CD4-positive, alpha-beta T cell treated with Interleukin-4 for 4 hours (primary cell): ENCODE data around the gene TOMM40L.
"Not testable (repeated sequence)": the region's sequence is repeated elsewhere in the genome, so short reads cannot be mapped to it uniquely, and the experiment has no call there.

ENCODE experiments used
- DNase-seq: peaks from one replicate; pipeline ENCODE4 v3.0.0-alpha.2; 2020

TOMM40L gene

GRCh38 chr1:161222175-161223019 lies 3.5 kb upstream of the TOMM40L start:
- no peak for DNase-seq

DNA sequence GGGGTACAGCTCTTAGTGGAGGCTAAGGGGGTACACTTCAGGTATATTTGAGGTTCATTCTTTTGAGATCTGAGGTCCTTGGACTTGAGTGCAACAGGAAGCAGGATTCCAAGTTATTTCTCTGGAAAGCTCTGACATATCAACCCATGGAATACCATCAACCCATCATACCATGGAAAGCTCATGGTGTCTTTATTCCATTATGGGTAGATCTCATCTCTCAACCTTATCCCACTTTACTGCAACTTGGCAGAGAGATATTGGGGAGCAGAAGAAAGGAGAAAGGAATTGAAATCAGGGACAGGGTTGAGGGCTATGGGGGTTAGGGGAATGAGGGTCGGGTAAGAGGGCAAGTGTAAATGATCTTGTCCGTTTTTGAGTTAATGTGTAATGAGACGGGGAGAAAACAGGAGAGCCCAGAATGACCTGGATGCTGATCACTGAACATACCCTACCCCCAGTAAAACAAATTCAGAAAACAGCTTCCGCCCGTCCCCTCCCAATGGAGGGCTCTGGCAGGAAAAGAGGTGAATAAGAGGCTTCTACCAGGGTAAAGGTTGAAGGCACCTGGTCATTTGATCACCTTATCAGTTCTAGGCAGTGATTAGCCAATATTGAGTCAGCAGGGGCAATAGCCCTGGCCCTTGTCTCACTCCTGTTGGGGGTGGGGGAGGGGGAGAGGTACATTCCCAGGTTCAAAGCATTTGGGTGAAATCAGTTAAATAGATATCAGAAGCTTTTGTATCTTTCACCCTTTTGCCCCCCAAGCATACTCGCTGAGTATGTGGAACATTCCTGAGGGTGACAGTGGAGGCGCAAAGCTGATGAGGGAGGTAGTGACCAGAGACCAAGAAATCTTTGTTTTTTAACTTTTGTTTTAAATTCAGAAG lies 1.8 kb upstream of the TOMM40L start:
- no peak for DNase-seq

- not testable (repeated sequence) for DNase-seq
Observed at GRCh38 chr1:161224695-161225087, 1.2 kb upstream of the TOMM40L start.

- DNase-seq = no peak
Observed at GRCh38 chr1:161225178-161225533, 704 bp upstream of the TOMM40L start.

- DNase-seq = no peak
Observed at GRCh38 chr1:161226320-161226711, 456 bp downstream of the TOMM40L start.

DNA sequence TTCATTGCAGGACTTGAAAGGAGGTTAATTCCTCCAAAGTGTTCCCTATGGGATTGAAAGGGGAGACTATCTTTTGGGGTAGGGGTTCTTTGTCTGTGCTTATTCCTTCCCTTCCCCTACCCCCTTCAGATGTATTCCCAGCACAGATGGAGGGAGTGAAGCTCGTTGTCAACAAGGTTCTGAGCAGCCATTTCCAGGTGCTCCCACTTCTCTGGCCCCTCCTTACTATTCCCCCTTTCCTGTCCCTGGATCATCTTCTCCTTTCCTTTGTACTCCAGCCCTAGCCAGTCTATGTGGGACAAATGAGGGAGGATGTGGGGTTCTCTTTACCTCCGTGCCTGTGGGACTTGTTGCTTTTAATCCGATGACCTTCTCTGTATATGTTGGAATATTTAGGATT lies 899 bp downstream of the TOMM40L start:
- no peak for DNase-seq

DNA sequence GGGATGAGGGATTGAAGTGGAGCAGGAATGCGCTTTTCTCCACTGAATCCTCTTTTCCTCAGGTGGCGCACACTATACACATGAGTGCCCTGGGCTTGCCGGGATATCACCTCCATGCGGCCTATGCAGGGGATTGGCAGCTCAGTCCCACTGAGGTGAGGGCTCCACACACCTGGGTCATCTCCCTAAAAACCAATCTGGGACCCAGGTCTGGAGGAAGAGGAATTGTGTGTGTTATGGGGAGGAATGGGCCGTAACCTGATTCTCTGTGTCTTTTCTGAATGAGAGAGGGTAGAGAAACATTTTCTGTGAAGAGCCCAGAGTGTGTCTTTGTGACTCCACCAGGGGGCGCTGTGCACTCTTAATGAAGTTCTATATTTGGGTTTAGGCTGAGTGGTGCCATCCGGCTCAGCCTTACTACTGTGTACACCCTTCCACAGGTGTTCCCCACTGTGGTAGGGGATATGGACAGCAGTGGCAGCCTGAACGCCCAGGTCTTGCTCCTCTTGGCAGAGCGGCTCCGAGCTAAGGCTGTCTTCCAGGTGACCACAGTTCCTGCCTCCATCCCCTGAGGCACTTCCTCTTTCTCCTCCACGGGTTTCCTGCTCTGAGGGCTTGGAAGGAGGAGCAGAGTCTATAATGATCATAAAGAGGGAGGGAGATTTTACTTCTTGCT lies 1.5 kb downstream of the TOMM40L start:
- peak; percentile 88 for DNase-seq

DNA sequence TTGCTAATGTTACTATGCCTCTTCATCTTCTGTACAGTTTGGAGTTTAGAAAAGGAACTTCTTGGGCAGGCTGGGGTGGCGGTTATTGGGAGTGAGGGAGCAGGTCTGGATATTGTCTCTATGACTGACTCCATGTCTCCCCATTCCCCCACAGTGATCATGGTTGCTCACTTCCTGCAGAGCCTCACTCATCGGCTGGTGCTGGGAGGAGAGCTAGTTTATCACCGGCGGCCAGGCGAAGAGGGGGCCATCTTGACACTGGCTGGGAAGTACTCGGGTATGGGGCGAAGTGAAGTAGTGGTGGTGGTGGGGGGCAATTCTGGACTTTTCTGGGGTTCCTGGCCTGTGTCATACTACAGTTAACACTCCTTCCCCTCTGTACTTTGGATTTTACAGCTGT lies 2.2 kb downstream of the TOMM40L start:
- no peak for DNase-seq

DNA sequence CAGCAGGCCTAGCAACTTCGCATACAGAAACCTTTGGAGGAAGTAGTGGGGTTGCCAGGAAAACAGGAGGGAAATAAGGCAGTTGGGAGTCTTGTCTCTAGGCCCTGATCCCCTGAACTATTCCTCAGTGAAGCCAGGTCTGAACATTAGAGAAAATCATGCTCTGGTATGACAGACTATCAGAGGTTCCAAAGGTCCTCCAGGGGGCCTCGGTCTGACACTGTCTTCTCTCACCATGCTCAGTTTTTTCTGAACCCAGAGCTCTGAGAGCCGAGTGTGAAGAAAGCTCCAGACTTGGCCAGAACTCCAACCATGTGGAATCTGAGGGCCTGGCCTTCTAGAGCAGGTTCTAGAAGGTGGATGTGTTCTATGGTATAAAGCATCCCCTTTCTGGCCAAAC lies 4.0 kb downstream of the TOMM40L start:
- DNase-seq = no peak

DNA sequence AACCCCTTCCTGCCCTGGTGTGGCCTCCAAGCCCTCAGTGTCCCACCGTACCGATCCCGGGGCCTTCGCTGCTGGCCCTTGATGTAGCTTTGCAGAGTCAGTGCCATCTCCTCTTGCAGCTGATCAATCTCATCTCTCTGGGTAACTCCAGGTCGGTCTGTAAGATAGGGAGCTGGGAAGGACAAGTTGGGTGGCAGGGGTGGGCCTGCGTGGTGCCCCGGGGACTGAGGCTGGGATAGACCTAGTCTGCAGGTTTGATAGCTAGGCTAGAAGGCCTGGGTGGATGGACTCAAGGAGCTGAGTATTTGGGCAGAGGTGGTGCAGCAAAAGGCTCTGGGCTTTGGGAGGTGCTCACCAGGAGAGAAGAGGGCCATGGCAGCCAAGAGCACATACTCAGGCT lies 4.9 kb downstream of the TOMM40L start:
- DNase-seq = no peak

DNA sequence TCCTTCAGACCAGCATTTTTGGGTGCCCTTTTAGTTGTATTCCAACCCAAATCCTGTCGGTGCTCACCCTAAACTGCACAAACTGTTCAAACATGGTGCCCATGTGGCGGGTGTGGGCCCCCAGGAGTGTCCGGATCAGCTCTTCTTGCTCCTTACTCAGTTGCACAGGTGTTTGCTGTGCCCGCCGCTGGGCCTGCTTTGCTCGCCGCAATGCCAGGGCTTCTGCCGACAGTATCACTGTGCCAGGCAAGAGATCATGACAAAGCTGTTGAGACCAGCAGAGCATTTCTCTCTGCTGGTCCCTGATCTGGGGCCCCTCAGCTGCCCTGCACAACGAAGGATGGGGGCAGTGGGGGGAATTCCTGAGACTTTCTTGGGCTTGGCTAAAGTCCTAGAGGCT lies 7.2 kb downstream of the TOMM40L start:
- no peak for DNase-seq

DNA sequence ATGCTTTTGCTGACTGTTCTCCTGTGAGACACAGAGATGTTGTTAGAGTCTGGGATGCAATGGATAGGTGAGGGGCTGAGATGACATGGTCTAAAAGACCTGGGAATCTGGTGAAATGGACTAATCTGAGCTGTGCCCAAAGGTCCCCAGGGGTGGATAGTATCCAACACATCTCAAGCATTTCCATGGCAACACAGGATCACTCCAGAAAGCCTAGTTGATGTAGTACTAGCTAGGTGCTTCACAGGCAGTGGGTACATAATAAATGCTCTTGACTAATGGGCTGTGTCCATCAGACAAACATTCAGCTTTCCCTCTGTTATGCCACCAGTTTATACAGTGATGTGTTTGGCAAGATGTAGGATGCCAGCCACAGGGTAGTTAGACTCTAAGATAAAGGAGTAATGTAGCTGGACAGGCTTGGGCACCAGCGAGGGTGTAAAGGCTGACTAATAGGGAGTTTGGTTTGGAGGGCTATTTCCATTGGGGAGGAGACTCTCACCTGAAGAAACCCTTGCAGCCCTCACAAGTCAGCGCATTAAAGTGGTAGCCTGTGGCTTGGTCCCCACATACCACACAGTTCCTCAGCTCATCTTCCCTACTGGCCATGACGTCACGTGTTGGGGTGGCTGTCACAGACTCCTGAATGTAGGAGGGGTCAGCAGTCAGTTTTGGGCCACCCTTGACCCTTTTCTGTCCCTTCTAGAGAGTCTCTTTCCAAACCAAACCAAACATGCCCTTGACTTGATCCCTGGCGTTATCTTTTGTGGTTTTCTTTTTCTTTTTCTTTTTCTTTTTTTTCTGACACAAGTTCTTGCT lies 10.3 kb downstream of the TOMM40L start:
- no peak for DNase-seq

DNA sequence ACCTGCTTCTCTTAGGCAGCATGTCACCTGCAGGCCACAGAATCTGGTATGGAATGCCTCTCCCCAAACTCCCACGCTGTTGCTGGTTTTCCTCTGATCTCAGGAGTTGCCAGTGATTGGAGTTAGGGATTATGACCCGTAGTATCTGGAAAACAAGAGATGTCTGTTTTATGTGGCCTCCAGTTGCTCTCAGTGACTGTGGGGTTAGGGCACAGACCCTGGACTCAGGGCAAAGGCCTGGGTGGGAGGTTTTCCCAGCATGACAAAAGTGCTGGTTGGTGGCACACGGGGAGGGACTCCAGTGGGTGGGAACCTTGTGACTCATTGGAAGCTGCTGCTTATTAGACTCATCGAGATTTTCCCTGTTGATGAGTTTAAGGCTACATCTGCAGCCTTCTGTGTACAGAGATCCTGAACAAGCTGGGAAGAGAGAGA lies 12.2 kb downstream of the TOMM40L start, which contains the start of gene NR1I3:
Gene NR1I3, minus strand, starts transcription at position 165 of the 435 bp plus-strand sequence. CDS start 1,638 bp downstream, outside the sequence.
- DNase-seq = no peak

DNA sequence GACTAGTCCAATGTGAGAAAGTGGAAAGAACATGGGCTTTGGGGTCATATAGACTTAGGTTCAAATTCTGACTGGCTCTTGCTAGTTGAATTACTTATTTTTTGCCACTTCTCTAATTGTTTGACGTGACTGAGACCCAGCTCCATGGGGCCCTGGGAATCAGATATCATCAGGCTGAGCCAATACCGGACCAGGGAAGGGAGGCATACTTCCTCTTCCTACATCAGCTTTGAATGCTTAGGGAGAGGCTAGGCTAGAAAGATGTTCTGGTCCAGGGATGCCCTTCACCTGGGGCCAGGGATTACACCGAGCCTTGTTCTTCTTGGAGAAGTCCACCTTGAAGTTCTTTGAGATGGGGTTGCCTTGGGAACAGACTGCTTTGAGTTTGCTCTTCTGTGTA lies 15.8 kb downstream of the TOMM40L start:
- no peak for DNase-seq

DNA sequence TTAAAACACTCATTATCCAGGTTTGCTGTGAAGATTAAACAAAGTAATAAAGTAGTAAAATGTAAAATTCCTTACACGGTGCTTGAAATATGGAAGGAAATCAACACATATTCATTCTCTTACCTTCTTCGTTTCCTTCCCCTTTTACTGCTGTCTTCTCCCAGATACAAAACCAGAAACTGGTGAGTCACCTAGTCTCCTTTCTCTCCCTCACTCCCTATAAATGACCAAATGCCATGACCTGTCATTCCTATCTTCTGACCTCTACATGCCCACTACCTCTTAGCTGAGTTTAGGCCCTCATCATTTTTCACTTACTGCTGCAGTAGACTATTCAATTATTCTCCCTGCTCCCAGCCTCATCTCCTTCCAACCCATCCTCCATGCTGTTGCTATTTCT lies 16.5 kb downstream of the TOMM40L start:
- DNase-seq = no peak

- DNase-seq = no peak
Observed at GRCh38 chr1:161244888-161245287, 19.0 kb downstream of the TOMM40L start.

DNA sequence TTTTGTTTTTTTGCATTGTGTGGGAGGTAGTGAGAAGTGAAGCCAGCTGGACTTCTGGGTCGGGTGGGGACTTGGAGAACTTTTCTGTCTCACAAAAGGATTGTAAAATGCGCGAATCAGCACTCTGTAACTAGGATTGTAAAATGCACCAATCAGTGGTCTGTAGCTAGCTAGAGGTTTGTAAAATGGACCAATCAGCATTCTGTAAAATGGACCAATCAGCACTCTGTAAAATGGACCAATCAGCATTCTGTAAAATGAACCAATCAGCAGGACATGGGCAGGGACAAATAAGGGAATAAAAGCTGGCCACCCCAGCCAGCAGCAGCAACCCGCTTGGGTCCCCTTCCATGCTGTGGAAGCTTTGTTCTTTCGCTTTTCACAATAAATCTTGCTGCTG lies 24.2 kb downstream of the TOMM40L start:
- not testable (repeated sequence) for DNase-seq

- no peak for DNase-seq
Observed at GRCh38 chr1:161250829-161251228, 25.0 kb downstream of the TOMM40L start.

DNA sequence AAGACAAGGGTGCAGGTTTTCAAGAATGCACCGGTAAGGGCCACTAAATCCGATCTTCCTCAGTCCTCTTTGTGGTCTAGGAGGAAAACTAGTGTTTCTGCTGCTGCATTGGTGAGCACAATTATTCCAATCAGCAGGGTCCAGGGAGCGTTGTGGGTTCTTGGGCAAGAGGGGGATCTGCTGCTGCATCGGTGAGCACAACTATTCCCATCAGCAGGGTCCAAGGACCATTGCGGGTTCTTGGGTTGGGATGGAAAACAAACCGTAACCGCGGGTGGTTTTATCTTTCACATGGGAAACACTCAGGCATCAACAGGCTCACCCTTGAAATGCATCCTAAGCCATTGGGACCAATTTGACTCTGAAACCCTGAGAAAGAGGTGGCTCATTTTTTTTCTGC lies 25.7 kb downstream of the TOMM40L start:
- DNase-seq = no peak

DNA sequence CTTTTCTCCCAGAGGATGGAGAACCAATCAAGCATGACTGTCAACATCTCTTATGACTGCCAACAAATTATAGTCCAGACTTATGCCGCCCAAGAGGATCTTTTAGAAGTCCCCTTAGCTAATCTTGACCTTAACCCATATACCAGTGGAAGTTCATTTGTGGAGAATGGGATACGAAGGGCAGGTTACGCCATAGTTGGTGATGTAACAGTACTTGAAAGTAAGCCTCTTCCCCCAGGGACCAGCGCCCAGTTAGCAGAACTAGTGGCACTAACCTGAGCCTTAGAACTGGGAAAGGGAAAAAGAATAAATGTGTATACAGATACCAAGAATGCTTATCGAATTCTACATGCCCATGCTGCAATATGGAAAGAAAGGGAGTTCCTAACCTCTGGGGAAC lies 29.4 kb downstream of the TOMM40L start:
- DNase-seq = not testable (repeated sequence)

DNA sequence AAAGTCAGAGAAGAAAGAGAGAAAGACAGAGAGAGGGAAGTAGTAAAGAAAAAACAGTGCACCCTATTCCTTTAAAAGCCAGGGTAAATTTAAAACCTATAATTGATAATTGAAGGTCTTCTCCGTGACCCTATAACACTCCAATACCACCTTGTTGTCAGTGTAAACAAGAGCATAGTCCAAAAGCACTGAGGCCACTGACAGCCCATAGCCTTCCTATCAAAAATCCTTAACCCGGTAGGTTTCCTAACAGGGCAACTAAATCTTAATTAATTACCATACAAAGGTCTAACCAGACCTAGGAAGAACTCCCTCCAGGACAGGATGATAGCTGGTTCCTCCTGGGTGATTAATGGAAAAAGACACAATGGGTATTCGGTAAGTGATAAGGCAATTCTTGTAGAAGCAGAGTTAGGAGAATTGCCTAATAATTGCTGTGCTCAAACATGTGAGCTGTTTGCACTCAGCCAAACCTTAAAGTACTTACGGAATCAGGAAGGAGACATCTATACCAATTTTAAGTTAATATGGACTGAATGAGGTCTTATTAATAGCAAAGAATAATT lies 30.2 kb downstream of the TOMM40L start:
- not testable (repeated sequence) for DNase-seq

GRCh38 chr1:161257109-161257508 lies 31.2 kb downstream of the TOMM40L start:
- not testable (repeated sequence) for DNase-seq
